Activated CD8-positive, alpha-beta memory T cell treated with anti-CD3 and anti-CD28 coated beads, Interleukin-2, amount 10 ng/mL, durations not matched to agents 7 days and 5 days (primary cell): Measurements from ENCODE around the gene PSMA7. TPM values are rescaled to one million over a fixed set of nuclear protein-coding genes. Genes with fewer than 3 reads are reported as not detected.

Source experiments
- ATAC-seq: fragments of 150-1000 bp; cut with Tn5 transposase; one replicate; pipeline ENCODE4 v1.10.0; 2021; ENCODE audit warnings: moderate library complexity
- CTCF ChIA-PET: fragments of 350-600 bp; sonication (Branson Sonifier 250); formaldehyde crosslinking; loops from one replicate; lab custom pipeline; 2021; ENCODE audit warnings: antibody characterized with exemption; lab: Charles Lee
- DNase-seq: peaks from one replicate; pipeline ENCODE4 v3.0.0-alpha.2; 2020
- H3K27ac Mint-ChIP-seq: one replicate; pipeline ENCODE4 v1.8.0; 2021; ENCODE audit warnings: mild to moderate bottlenecking, mixed read lengths
- H3K27me3 Mint-ChIP-seq: one replicate; pipeline ENCODE4 v1.8.0; 2021; ENCODE audit warnings: mixed read lengths
- H3K36me3 Mint-ChIP-seq: one replicate; pipeline ENCODE4 v1.8.0; 2021; ENCODE audit warnings: mild to moderate bottlenecking, mixed read lengths
- H3K4me1 Mint-ChIP-seq: one replicate; pipeline ENCODE4 v1.8.0; 2021; ENCODE audit warnings: mixed read lengths
- H3K4me3 Mint-ChIP-seq: one replicate; pipeline ENCODE4 v1.8.0; 2021; ENCODE audit warnings: mild to moderate bottlenecking, moderate library complexity, mixed read lengths
- H3K9me3 Mint-ChIP-seq: one replicate; pipeline ENCODE4 v1.8.0; 2022; ENCODE audit warnings: low read depth, mixed read lengths
- total RNA-seq, 2 experiments: library from RNA; stranded (reverse); gene quantifications; one replicate each; pipeline ENCODE4 v1.2.3, GENCODE V29; 2021

Gene PSMA7
- total RNA-seq, 2 experiments from 2014 or later, result 287 to 359 TPM

DNA sequence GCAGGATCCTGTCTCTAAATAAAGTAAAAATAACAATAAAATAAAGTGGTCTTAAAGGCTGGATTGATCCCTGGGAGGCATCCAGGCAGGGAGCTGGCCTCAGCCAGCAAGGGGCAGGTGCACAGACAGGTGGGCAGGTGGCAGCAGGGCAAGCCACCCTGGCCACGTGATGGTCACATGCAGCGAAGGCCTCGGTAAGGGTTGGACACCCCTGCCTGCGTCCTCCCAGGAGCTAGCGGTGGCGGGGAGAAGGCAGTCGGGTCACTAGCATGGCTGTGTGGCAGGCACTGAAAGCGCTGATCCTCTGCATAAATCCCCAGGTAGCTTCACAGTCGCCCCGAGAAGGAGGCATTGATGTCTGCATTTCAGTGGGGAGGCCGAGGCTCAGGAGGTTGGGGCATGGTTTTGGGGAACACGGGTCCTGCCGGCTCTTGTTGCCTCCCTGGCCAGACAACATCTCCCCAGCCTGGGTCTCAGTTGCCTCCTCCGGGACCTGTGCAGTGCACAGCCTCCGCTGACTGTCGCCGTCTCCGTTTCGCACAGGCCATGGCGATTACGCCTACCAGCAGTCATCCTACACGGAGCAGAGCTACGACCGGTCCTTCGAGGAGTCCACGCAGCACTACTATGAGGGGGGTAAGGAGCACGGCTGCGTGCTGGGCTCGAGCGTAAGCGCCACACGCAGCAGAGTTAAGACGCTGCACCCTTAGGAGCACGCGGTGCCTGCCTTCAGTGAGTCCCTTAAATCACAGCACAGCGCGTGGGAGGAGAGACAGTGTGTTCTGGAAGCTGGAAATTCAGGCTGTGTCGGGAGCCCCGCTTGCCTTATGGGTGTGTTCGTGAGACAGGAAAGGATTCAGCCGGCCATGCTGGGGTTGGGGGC lies 21.9 kb upstream of the PSMA7 start:
- peaks cover 9% of the 10 kb centered on the region for H3K36me3 Mint-ChIP-seq
- no peak overlapping the region for H3K4me3 Mint-ChIP-seq
- no peaks in the 10 kb centered on the region for H3K9me3 Mint-ChIP-seq
- no peak for ATAC-seq
- H3K4me1 Mint-ChIP-seq, result peaks cover 6% of the 10 kb centered on the region
- no peak overlapping the region for H3K27ac Mint-ChIP-seq
- DNase-seq, result no peak
- no peaks in the 10 kb centered on the region for H3K27me3 Mint-ChIP-seq
- CTCF ChIA-PET, result no interaction called here

DNA sequence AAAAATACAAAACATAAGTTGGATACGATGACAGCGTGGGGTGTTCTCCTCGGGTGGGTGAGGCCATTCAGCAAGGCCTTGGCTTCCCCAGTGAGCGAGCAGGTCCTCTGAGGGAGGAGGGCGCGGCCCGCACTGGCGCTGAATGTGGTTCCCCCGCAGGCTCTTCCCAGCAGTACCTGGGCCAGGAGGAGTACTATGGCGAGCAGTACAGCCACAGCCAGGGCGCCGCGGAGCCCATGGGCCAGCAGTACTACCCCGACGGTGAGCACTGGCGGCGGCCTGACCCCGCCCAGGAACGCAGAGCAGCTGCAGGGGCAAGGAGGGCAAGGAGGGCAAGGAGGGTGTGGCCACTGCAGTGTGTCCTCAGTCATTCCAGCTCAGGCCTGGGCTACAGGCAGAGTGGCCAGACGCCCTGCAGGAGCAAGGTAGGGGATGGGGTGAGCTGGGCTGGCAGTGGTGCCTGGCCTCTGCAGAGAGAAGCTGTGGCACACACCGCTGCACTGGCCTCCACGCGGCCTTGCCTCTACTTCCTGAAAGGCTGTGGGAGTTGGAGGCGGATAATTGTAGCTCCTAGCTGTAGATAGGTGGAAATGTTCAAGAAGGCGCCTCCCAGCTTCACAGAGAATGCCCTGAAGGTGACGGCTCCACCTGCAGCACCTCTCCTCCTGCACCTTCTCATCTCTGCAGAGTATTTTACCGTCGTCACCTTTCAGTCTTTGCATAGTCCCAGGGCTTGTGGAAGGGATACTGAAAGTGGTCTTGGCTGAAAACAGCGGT lies 21.0 kb upstream of the PSMA7 start:
- CTCF ChIA-PET, result no interaction called here
- Mint-ChIP-seq H3K27ac (no peak overlapping the region), H3K9me3 (no peaks in the 10 kb centered on the region), H3K4me1 (peaks cover 15% of the 10 kb centered on the region), H3K36me3 (peaks cover 14% of the 10 kb centered on the region), H3K27me3 (no peaks in the 10 kb centered on the region), H3K4me3 (no peak overlapping the region)
- no peak for DNase-seq
- ATAC-seq, result no peak

DNA sequence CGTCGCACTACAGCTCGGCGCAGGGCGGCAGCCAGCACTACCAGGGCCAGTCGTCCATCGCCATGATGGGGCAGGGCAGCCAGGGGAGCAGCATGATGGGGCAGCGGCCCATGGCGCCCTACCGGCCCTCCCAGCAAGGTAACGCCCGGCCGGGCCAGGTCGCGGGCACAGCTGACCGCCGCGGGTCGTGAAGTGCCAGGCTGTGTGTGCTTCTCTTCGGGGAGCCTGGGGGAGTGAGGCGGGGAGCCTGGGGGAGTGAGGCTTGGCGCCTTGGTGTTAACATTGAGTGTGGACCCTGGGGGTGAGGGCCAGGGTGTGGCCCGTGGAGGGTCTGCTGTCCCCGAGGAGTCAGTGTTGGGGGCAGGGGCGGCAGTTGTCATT lies 20.3 kb upstream of the PSMA7 start:
- DNase-seq (no peak), ATAC-seq (no peak)
- Mint-ChIP-seq H3K36me3 (peaks cover 17% of the 10 kb centered on the region), H3K4me3 (no peak overlapping the region), H3K27ac (no peak overlapping the region), H3K27me3 (no peaks in the 10 kb centered on the region), H3K9me3 (no peaks in the 10 kb centered on the region), H3K4me1 (peaks cover 18% of the 10 kb centered on the region)
- CTCF ChIA-PET, result no interaction called here

DNA sequence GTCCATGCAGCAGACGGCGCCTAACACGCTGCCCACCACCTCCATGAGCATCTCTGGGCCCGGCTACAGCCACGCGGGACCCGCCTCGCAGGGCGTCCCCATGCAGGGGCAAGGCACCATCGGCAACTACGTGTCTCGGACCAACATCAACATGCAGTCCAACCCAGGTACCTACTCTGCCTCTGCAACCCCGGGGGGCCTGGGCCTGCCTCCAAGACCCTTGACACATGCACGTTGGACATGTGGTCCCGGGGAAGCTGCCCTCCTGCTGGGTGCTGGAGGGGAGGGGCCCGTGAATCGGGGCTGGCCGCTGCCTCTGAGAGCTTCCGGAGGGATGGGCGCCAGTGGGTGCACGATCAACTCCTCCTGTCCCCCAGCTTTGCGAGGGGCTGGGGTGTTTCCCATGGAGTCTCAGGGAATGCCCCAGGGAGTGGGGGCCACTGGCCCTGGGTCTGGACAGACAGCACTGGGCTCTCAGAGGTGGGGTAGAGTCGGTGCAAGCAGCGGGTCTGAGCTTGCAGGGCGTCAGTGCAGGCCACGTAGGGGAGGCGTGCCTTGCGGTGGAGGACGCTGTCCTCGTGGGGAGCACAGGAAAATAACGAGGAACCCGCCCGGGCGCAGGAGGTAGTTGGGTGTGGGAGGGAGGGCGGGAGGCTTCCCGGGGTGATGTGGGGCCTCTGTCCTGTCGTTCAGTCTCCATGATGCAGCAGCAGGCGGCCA lies 19.7 kb upstream of the PSMA7 start:
- CTCF ChIA-PET, result no interaction called here

DNA sequence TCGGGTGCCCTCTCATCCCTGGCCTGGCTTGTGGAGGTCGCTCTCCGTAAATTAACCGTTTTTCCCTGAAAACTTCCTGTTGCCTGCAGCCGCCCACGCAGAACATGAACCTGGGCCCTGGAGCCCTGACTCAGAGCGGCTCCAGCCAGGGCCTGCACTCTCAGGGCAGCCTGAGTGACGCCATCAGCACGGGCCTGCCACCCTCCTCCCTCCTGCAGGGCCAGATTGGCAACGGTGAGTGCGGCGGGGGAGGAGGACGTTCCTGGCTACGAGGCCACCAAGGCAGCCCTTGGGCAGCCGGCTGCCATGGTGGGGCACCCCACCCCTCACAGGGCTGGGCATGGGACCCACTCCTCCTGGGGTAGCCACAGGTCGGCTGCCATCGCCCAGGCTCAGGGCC lies 18.2 kb upstream of the PSMA7 start:
- H3K36me3 Mint-ChIP-seq, result peaks cover 17% of the 10 kb centered on the region
- DNase-seq (no peak), ATAC-seq (no peak)
- H3K9me3 Mint-ChIP-seq, result no peaks in the 10 kb centered on the region
- no peaks in the 10 kb centered on the region for H3K27me3 Mint-ChIP-seq
- H3K4me3 Mint-ChIP-seq, result no peak overlapping the region
- CTCF ChIA-PET, result no interaction called here
- peaks cover 18% of the 10 kb centered on the region for H3K4me1 Mint-ChIP-seq
- H3K27ac Mint-ChIP-seq, result no peak overlapping the region

More for the DNA sequence above, 19.7 kb upstream of the PSMA7 start:
- no peaks in the 10 kb centered on the region for H3K27me3 Mint-ChIP-seq
- no peaks in the 10 kb centered on the region for H3K9me3 Mint-ChIP-seq
- H3K4me1 Mint-ChIP-seq, result peaks cover 18% of the 10 kb centered on the region
- no peak for ATAC-seq
- no peak for DNase-seq
- no peak overlapping the region for H3K4me3 Mint-ChIP-seq
- H3K36me3 Mint-ChIP-seq, result peaks cover 17% of the 10 kb centered on the region
- H3K27ac Mint-ChIP-seq, result no peak overlapping the region

DNA sequence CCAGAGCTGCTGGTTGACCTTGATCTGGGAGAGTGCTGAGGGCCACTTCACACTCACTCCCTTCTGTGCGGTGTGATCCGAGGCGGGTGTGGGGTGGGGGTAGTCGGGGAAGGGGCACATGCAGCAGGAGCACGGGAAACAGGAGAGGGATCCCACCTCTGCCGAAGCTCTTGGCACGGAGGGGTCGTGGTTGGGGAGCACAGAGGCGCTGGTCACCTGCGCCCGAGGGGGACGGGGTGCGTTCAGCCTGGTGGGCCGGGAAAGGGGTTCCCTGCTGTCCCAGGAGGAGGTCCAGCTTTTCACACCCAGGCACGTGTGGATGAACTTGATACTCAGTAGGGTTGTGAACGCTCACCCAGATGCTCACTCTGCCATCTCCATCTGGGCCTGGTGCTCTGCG lies 17.7 kb upstream of the PSMA7 start:
- CTCF ChIA-PET, result no interaction called here
- no peak overlapping the region for H3K4me3 Mint-ChIP-seq
- no peaks in the 10 kb centered on the region for H3K27me3 Mint-ChIP-seq
- DNase-seq (no peak), ATAC-seq (no peak)
- H3K9me3 Mint-ChIP-seq, result no peaks in the 10 kb centered on the region
- H3K36me3 Mint-ChIP-seq, result peaks cover 17% of the 10 kb centered on the region
- peaks cover 18% of the 10 kb centered on the region for H3K4me1 Mint-ChIP-seq
- H3K27ac Mint-ChIP-seq, result no peak overlapping the region

DNA sequence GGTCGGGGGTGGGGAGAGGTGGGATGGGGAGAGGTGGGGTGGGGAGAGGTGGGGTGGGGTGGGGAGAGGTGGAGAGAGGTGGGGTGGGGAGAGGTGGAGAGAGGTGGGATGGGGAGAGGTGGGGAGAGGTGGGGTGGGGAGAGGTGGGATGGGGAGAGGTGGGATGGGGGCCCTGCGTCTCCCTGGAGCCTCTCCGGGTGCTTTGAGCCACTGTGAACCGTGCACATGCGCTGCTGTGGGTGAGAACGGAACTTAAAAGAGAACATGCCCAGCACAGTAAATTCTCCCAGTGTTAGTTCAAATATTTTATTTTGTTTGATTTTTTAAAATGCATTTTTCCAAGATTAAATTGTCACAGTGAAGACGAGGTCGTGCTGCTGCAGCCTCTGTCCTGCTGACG lies 17.1 kb upstream of the PSMA7 start:
- Mint-ChIP-seq H3K27ac (no peak overlapping the region), H3K4me3 (no peak overlapping the region), H3K36me3 (peaks cover 17% of the 10 kb centered on the region), H3K9me3 (no peaks in the 10 kb centered on the region), H3K27me3 (no peaks in the 10 kb centered on the region), H3K4me1 (peaks cover 18% of the 10 kb centered on the region)
- no peak for DNase-seq
- no peak for ATAC-seq
- CTCF ChIA-PET, result no interaction called here

DNA sequence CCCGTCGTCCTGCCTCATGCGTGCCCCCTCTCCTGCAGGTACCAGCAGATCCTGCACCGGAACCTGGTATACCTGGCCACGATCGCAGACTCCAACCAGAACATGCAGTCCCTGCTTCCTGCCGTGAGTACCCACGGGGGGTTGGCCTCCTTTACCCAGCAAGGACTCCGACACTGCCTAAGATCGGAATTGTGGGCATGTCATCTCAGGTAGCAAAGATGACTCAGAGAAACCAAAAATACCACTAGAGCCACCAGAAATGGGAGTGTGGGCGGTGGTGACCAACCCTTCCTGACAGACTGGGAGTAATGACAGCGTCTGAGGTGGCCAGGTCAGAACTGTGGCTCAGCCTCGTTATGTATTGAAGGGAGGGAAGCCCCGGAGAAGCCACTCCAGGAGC lies 16.6 kb upstream of the PSMA7 start:
- CTCF ChIA-PET, result no interaction called here
- H3K4me1 Mint-ChIP-seq, result peaks cover 18% of the 10 kb centered on the region
- peak overlapping the region; percentile 62 for H3K27ac Mint-ChIP-seq
- peaks cover 18% of the 10 kb centered on the region for H3K36me3 Mint-ChIP-seq
- H3K4me3 Mint-ChIP-seq, result no peak overlapping the region
- H3K9me3 Mint-ChIP-seq, result no peaks in the 10 kb centered on the region
- H3K27me3 Mint-ChIP-seq, result no peaks in the 10 kb centered on the region
- DNase-seq, result peak; percentile 84
- ATAC-seq, result peak; percentile 59

DNA sequence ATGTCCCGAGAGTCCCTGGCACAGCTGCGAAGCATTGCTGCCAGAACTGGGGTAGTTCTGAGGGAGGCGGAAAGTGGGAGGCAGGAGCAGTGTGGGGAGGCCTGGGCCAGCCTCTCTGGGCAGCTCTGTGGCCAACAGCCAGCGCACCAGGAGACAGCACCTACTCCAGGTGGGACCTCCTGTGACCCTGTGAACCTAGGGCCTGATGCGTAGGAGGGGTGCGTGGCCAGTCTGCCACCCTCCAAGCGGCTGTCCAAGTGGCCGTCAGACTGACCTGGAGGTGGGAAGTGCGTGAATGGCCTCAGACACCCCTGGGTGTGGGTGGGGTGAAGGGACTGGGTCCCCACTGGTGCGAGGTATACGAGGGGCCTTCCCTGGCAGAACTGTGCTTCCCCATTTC lies 15.9 kb upstream of the PSMA7 start:
- no peak overlapping the region for H3K4me3 Mint-ChIP-seq
- H3K9me3 Mint-ChIP-seq, result no peaks in the 10 kb centered on the region
- peaks cover 18% of the 10 kb centered on the region for H3K4me1 Mint-ChIP-seq
- H3K36me3 Mint-ChIP-seq, result peaks cover 24% of the 10 kb centered on the region
- CTCF ChIA-PET, result no interaction called here
- no peaks in the 10 kb centered on the region for H3K27me3 Mint-ChIP-seq
- no peak overlapping the region for H3K27ac Mint-ChIP-seq
- DNase-seq (no peak), ATAC-seq (no peak)

DNA sequence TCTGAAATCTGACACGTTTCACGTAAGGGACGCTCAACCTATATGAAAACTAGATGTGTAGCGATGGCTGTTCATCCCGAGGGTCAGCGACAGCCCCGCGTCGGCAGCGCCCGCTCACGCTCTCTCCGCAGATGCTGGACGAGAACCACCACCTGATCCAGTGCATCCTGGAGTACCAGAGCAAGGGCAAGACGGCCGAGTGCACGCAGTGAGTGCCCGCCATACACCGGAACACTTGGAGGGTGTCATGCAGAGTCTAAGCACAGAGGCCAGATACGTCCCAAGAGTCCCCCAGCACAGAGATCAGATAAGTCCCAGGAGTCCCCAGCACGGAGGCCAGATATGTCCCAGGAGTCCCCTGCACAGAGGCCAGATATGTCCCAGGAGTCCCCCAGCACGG lies 15.3 kb upstream of the PSMA7 start:
- H3K27me3 Mint-ChIP-seq, result no peaks in the 10 kb centered on the region
- peaks cover 29% of the 10 kb centered on the region for H3K36me3 Mint-ChIP-seq
- ATAC-seq, result no peak
- H3K9me3 Mint-ChIP-seq, result peaks cover 1% of the 10 kb centered on the region
- peaks cover 18% of the 10 kb centered on the region for H3K4me1 Mint-ChIP-seq
- CTCF ChIA-PET, result no interaction called here
- H3K27ac Mint-ChIP-seq, result no peak overlapping the region
- no peak for DNase-seq
- no peak overlapping the region for H3K4me3 Mint-ChIP-seq

DNA sequence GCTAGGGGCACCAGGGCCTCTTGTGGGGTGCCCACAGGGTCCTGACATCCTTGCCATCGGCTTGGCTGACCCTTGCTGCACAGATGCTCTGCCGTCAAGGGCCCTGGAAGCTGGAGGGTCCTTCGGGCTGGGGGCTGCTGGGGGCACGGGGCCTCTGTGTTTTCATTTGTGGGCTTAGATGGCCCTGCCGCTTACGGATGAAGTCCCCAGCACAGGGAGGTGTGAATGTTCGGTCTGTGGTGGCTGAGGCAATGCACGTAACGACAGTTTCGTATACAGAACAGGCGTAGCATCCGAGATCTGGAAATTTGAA lies 14.8 kb upstream of the PSMA7 start:
- no peaks in the 10 kb centered on the region for H3K27me3 Mint-ChIP-seq
- peaks cover 18% of the 10 kb centered on the region for H3K4me1 Mint-ChIP-seq
- H3K9me3 Mint-ChIP-seq, result peaks cover 4% of the 10 kb centered on the region
- H3K36me3 Mint-ChIP-seq, result peaks cover 34% of the 10 kb centered on the region
- no peak for DNase-seq
- no peak overlapping the region for H3K4me3 Mint-ChIP-seq
- CTCF ChIA-PET, result no interaction called here
- no peak for ATAC-seq
- no peak overlapping the region for H3K27ac Mint-ChIP-seq

DNA sequence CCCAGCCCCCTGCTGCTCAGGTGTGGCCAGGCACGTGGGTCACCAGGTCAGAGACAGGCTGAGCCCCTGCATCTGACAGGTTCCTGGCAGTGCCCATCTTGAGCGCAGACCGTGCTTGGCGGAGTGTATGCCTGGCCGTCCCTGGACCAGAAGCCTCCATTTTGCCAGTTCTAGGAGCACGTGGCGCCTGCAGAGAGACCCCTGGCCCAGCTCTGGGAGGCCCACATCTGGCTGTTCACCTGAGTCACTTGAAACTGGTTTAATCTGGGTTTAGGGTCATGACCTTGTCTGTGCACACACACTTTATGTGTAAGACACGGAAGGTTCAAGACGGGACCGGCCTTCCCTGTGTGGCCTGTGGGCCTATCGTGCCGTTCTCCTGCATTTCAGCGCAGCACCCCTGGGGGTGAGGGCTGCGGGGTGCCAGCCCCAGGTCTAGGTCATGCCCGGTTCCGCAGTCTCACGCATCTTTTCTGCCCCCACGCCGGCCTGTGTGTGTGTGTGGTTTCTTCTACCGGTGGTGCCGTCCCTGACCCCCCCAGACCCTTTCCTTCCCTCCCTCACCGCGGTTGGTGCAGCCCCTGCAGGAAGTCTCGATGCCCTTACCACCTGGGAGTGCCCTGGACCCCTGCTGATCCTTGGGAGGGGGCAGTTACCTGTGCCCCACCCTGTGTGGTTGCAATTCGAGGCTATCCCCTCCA lies 14.3 kb upstream of the PSMA7 start:
- Mint-ChIP-seq H3K27me3 (no peaks in the 10 kb centered on the region), H3K4me1 (peaks cover 18% of the 10 kb centered on the region), H3K9me3 (peaks cover 4% of the 10 kb centered on the region), H3K36me3 (peaks cover 39% of the 10 kb centered on the region), H3K4me3 (no peak overlapping the region), H3K27ac (no peak overlapping the region)
- no peak for DNase-seq
- CTCF ChIA-PET, result no interaction called here
- no peak for ATAC-seq
